ENCODE measurements around the gene SLC25A3.

DNA sequence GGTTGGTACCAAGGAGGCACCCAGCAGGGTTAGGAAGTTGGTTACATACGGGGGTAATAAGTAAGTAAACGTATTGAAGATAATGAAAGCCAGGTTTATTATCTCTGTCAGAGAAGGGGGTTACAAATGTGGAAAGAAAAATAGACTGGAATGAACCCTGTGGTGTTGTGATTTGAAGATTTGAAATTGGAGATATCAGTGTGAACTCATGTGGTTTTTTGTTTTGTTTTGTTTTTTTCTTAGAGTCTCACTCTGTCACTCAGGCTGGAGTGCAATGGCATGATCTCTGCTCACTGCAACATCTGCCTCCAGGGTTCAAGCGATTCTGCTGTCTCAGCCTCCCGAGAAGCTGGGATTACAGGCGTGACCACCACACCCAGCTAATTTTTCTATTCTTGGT, 14.1 kb upstream of the SLC25A3 start:
- TF ChIP-seq, protein P1, sequence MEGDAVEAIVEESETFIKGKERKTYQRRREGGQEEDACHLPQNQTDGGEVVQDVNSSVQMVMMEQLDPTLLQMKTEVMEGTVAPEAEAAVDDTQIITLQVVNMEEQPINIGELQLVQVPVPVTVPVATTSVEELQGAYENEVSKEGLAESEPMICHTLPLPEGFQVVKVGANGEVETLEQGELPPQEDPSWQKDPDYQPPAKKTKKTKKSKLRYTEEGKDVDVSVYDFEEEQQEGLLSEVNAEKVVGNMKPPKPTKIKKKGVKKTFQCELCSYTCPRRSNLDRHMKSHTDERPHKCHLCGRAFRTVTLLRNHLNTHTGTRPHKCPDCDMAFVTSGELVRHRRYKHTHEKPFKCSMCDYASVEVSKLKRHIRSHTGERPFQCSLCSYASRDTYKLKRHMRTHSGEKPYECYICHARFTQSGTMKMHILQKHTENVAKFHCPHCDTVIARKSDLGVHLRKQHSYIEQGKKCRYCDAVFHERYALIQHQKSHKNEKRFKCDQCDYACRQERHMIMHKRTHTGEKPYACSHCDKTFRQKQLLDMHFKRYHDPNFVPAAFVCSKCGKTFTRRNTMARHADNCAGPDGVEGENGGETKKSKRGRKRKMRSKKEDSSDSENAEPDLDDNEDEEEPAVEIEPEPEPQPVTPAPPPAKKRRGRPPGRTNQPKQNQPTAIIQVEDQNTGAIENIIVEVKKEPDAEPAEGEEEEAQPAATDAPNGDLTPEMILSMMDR (IDR thresholded peaks at IDR 0.05) = no peak
- no peak for TF ChIP-seq EZH2 (IDR thresholded peaks at IDR 0.05; ENCODE audit: borderline replicate concordance, insufficient read depth, low read depth, low read length, poor library complexity, severe bottlenecking)
